ENCODE results near the gene CTSF.
A peak's percentile ranks its signal among the peaks of the same experiment; 100 is the strongest.

The CTSF gene

GRCh38 chr11:66569076-66569475, 670 bp upstream of the CTSF start:
- no peak for DNase-seq (ENCODE audit: low read depth)
- no peak overlapping the region for H3K4me3 ChIP-seq (ENCODE audit: low read length)

GRCh38 chr11:66567787-66568123, 651 bp downstream of the CTSF start:
- H3K4me3 ChIP-seq (ENCODE audit: low read length): peak overlapping the region; percentile 43
- no peak for DNase-seq (ENCODE audit: low read depth)
- no peak for TF ChIP-seq CTCF (conservative IDR thresholded peaks at IDR 0.05; ENCODE audit: low read length)

More at GRCh38 chr11:66569076-66569475, 670 bp upstream of the CTSF start:
- no peak for TF ChIP-seq CTCF (conservative IDR thresholded peaks at IDR 0.05; ENCODE audit: low read length)

GRCh38 chr11:66566221-66566620, 2.2 kb downstream of the CTSF start:
- DNase-seq (ENCODE audit: low read depth): no peak
- no peak overlapping the region for H3K4me3 ChIP-seq (ENCODE audit: low read length)
- TF ChIP-seq CTCF (conservative IDR thresholded peaks at IDR 0.05; ENCODE audit: low read length): no peak

GRCh38 chr11:66564984-66565383, 3.4 kb downstream of the CTSF start:
- H3K4me3 ChIP-seq (ENCODE audit: low read length): no peak overlapping the region
- DNase-seq (ENCODE audit: low read depth): no peak
- no peak for TF ChIP-seq CTCF (conservative IDR thresholded peaks at IDR 0.05; ENCODE audit: low read length)

GRCh38 chr11:66564538-66564937, 3.9 kb downstream of the CTSF start:
- no peak for TF ChIP-seq CTCF (conservative IDR thresholded peaks at IDR 0.05; ENCODE audit: low read length)
- no peak overlapping the region for H3K4me3 ChIP-seq (ENCODE audit: low read length)
- no peak for DNase-seq (ENCODE audit: low read depth)

- no peak for DNase-seq (ENCODE audit: low read depth)
- H3K4me3 ChIP-seq (ENCODE audit: low read length): no peak overlapping the region
- TF ChIP-seq CTCF (conservative IDR thresholded peaks at IDR 0.05; ENCODE audit: low read length): no peak
Measured at GRCh38 chr11:66563832-66564231, 4.6 kb downstream of the CTSF start.

- TF ChIP-seq CTCF (conservative IDR thresholded peaks at IDR 0.05; ENCODE audit: low read length): no peak
- H3K4me3 ChIP-seq (ENCODE audit: low read length): no peak overlapping the region
- DNase-seq (ENCODE audit: low read depth): no peak
Measured at GRCh38 chr11:66562907-66563583, 5.4 kb downstream of the CTSF start.
